SIG-M5 treated with dmso at 0.1 percent for 504 hours (cell line): Measurements from ENCODE around the gene SLC27A5.

ENCODE experiments used
- DNase-seq: peaks from one replicate; lab custom pipeline; 2025; ENCODE audit not compliant: unreplicated experiment; lab: John Stamatoyannopoulos, UW

Gene SLC27A5

GRCh38 chr19:58511353-58512208 is at the start of gene SLC27A5:
Gene SLC27A5, minus strand, starts transcription at chr19:58511992. Its CDS starts 37 bp downstream, at chr19:58511955.
- DNase-seq = no peak

DNA sequence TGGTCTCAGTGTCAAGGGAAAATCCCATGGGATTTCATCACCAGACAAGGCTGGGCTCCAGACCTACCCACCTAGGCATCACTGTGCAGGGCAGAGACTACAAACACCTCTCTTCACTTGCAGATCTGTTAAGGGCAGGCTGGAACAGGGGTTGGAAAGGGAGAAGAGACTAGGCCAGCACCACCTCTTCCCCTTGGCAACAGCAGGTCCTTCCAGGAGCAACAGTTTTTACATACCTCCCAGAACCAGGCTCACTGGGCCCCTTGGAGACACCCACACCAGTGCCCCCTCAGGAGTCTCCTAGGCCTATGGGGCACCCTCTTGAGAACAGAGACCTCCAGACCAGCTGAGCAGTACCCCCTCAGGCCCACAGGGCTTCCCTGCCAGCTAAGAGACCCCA is 49.1 kb upstream of the SLC27A5 start:
- DNase-seq = no peak

- DNase-seq = no peak
These were observed 48.5 kb upstream of the SLC27A5 start for GRCh38 chr19:58560007-58560887.

- no peak for DNase-seq
These were observed 47.6 kb upstream of the SLC27A5 start for GRCh38 chr19:58559275-58560006.

DNA sequence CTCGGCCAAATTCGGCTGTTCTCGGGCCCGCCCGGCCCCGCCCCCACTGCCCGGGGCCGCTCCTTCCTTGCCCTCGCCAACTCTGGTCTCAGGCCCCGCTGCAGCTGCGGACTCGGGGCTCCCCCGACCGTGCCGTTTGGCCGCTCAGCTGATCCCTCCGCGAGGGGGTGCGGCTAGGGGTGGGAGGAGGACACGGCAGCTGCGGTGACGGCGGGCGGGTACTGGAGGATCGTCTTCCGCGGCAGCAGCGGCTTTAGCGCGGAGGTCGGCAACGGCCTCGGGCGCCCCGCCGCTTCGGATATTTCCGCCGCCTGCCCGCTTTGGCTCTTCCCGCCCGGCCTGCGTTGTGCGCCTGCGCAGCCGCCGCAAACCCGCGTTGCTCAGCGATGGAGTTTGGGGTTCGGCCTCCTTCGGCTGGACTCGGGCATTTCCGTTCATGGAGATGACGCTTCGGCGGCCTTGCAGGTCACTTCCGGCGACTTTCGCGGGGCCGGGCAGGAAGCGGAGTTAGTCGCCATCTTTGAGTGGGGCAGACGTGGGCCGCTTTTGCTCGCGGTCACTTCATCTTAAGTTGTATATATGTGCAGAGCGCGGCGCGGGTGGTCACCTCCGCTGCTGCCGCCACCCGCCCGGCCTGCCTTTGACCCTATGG is 47.0 kb upstream of the SLC27A5 start:
- DNase-seq = no peak

GRCh38 chr19:58558066-58558622 is 46.4 kb upstream of the SLC27A5 start, which contains the start of gene UBE2M:
Gene UBE2M, minus strand, starts transcription at chr19:58558611. Its CDS starts 230 bp downstream, at chr19:58558381.
- no peak for DNase-seq

DNA sequence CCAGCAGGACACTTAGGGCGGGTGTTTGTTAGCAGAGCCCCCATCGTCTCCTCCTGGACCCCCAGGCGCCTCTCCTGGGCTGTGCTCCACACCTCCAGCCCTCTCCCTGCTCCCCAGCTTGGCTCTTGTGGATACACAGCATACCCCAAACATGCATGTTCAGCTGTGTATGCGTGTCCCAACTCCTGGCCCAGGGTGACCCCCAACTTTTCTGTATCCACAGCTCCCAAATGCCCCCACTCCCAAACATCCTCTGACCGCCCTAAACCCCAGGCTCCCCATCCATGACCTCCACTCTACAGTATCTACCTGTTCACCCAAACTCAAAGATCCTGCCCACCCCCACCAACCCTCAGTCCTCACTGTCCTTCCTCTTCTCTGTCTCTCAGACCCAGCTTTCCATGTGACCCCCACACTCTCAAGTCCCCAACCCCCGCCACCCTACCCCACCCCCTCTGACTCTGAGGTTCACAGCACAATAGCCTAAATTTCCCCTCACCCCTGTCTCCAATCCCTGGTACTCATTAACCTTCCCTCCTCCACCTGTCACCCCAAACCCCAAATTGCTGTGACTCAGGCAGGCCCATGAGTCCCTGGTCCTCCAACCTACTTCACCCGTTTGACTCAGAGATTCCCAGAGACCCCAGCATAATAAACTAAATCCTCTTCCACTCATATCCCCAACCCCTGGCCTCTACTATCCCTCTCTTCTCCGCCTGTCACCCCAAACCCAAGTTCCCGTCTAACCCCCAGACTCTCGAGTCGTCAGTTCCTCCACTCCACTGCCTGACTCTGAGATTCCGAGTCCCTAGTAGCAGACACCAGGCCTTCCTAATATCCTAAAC is 45.7 kb upstream of the SLC27A5 start:
- no peak for DNase-seq

- no peak for DNase-seq
These were observed 44.9 kb upstream of the SLC27A5 start for GRCh38 chr19:58556622-58557220.

DNA sequence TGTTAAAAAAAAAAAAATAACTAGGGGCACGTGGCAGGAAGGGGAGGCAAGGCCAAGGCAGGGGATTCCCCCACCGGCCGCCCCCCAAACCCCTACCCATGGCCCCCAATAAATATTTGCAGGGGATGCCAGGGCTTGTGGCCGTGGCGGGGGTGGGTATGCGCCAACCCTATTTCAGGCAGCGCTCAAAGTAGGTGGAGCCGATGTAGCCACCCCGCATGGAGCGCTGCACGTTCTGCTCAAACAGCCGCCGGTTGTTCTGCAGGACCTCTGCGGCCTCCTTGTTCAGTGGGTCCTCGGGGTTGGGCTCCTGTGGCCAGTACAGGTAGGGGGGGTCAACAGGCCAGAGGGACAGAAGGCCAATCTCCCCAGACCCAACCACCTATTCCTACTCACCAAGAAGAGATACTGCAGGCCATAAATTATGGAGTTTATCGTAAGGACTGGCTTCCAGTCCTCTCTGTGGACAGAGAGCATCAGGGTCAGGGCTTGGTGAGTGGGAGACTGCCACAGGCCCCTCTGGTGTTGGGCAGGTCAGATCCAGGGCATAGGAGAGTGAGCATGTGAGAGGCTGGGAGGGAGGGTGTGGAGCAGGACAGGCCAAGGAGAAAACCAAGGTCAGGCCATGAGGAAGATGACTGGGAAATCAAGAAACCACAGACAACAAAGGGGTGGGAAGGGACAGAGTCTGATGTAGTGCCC is 44.3 kb upstream of the SLC27A5 start:
- DNase-seq = no peak

DNA sequence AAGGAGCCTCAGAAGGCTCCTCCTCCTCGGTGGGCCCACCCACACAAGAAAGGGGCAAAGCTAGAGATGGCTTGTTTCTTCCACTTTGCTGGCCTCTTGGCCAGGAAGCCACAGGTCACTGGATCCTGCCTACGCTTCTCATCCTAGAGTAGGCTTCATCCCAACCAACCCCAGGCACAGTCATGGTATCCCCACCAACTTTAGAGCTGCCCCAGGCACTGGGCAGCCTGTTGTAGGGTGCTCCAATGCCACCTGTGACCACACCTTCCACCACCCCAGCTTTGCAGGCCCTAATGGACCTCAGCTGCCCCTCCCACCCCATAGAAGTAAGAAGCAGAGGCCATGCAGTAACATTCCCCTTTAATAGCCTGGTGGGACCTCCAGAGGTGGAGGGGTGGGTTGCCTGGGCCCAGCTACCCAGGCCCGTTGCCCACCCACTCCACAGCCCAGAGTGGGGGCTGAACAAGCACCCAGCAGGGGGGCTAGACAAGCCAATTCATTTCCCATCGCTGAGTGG is 43.6 kb upstream of the SLC27A5 start:
- no peak for DNase-seq

DNA sequence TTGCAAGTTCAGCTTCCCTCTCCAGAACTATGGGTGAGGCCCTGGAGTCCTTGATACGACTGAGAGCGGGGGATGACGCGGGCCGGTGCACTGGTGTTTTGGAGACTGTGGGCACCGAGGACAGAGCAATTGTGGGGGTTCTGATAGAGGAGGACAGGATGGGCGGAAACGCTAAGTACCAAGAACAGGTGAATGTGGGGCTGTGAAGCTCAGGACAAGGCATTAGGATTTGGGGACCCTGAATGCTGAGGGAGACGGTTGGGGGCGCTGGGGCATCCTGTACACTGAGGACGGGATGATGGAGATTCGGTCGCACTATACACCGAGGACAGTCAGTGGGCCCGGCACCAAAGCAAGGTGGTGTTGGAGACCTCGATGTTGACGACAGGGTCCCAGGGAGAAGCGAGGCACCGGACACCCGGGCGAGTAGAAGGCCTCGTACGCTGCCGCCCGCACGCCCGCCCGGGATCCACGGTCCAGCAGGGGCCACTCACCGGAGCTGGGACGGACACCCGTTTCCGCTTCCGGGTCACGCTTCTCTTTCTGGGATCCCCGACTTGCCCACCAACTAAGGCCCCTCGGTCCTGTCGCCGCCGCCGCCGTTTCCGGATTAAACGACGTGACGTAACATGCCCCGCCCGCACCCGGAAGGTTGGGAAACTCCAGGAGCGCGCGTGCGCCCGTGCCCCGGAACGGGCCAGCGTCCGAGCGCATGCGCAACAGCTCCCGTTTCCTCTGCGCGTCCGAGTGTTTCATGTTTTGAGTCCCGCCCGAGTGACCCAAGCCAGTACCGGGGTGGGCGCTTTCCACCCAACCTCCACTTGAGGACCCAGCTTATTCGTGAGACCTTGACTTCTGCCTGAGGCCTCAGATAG is 42.9 kb upstream of the SLC27A5 start, which contains the start of gene CHMP2A:
CHMP2A (minus strand) TSS at position 612 of the 875 bp plus-strand sequence. CDS start 893 bp downstream, outside the sequence.
- no peak for DNase-seq

GRCh38 chr19:58553799-58554493 is 42.2 kb upstream of the SLC27A5 start:
- DNase-seq = no peak

- DNase-seq = no peak
These were observed 40.9 kb upstream of the SLC27A5 start for GRCh38 chr19:58552655-58553054.

DNA sequence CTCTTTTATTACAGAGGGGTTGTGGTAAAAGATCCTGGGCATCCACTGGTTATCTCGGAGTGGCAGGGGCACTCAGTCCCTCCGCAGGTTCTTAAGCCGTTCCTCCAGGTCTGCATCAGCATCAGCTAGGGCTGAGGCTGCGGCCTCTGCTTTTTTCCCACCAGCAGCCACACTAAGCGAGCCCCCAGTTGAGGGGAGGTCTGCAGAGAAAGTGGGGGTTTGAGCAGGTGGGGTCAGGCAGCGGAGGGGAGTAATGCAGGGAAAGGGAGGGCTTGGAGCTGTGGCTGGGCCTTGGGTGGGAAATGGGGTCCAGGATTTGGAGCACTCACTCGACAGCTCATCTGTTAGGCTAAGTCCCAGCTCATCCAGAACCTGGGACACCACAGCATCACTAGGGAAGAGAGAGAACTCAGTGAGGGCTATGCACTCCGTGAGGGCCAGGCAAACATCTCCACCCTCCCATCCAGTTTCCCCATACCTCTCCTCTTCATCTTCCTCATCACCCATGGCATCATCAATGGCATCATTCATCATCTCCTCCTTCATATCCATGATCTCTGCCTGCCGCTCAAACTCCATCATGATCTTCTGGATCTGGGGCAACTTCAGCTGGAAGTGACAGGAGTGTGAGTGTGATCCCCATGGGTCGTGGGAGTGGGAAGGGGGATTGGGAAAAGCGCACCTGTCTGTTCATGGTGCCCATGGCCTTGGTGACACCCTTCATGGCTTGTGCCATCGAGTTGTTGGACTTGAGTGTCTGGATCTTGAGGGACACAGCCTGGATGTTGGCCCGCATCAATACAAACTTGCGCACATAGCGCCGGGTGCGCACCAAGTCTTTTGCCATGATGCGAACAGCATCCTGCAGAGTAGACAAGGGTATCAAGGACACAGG is 40.0 kb upstream of the SLC27A5 start:
- no peak for DNase-seq

- no peak for DNase-seq
These were observed 39.3 kb upstream of the SLC27A5 start for GRCh38 chr19:58551123-58551497.
